Activated CD8-positive, alpha-beta memory T cell treated with anti-CD3 and anti-CD28 coated beads for 36 hours (primary cell): ENCODE results near the gene NOL7. TPM values are rescaled to one million over a fixed set of nuclear protein-coding genes. Genes with fewer than 3 reads are reported as not detected.

Source experiments
- CTCF ChIA-PET: fragments of 350-600 bp; sonication (Branson Sonifier 250); formaldehyde crosslinking; loops from one replicate; lab custom pipeline; 2021; ENCODE audit warnings: antibody characterized with exemption; lab: Charles Lee
- POLR2A ChIA-PET: fragments of 350-600 bp; sonication (Branson Sonifier 250); formaldehyde crosslinking; loops from one replicate; lab custom pipeline; 2021; ENCODE audit warnings: antibody characterized with exemption; lab: Charles Lee
- total RNA-seq, 2 experiments: library from RNA; stranded (reverse); gene quantifications; one replicate each; pipeline ENCODE4 v1.2.3, GENCODE V29; 2021

Gene NOL7
- total RNA-seq, 2 experiments from 2014 or later = 110 to 120 TPM

DNA sequence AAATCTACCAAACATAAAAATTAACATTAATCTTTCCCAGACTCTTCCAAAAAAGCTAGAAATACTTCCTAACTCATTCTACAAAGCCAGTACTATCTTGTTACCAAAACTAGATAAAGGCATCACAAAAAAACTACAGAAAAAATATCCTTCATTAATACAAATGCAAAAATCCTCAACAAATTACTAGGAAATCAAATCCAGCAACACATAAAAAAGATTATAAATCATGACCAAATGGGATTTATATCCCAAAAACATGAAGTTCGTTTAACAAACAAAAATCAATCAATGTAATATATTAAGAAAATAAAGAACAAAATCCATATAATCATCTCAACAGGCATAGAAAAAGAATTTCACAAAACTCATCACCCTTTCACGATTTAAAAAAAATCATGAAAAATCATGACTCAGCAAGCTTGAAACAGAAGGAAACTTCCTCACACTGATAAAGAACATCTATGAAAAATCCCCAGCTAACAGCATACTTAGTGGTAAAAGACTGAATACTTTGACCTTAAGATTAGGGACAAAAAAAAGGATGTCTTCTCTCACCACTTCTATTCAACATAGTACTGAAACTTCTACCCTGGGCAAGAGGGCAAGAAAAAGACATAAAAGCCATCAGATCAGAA, 53.3 kb downstream of the NOL7 start:
- ChIA-PET POLR2A (no interaction called here), CTCF (no interaction called here)

DNA sequence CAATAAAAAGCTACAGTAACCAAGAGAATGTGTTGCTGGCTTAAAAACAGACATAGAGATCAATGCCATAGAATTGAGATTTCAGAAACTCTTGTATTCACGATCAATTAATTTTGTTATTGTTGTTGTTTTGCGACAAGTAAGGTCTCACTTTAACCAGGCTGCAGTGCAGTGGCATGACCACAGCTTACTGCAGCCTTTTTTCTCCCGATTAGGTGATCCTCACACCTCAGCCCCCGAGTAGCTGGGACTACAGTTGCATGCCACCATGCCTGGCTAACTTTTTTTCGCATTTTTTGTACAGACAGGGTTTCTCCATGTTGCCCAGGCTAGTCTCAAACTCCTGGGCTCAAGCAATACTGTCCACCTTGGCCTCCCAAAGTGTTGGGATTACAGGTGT, 54.3 kb downstream of the NOL7 start:
- ChIA-PET POLR2A (no interaction called here), CTCF (interaction anchor here (0.5 kb wide), 1 partner anchor 97 kb away, joined by 3 read pairs; no protein-coding TSS in a partner anchor)

Other genes starting within 250 kb of the NOL7 start
- 10 to 100 TPM; 11.5 to 12.7 TPM for gene GFOD1, start 127.7 kb upstream of the NOL7 start, total RNA-seq
- gene SIRT5, start 40.7 kb upstream of the NOL7 start, total RNA-seq = 1 to 10 TPM; 7.9 to 8.5 TPM
- 10 to 100 TPM; 44.8 to 47.4 TPM for gene RANBP9, start 96.5 kb downstream of the NOL7 start, total RNA-seq
- 10 to 100 TPM; 51.7 to 54.7 TPM for gene MCUR1, start 199.2 kb downstream of the NOL7 start, total RNA-seq